GM20000 (cell line): Measurements from ENCODE around the gene SRPK1.

Source experiments
- DNase-seq: peaks from one replicate; pipeline ENCODE4 v3.0.0; 2012; ENCODE audit warnings: low spot score
- TF ChIP-seq, protein P1 (sequence below): IDR thresholded peaks from 2 replicates; pipeline ENCODE4 v1.5.1; 2012; ENCODE audit warnings: mild to moderate bottlenecking, control low read depth; ENCODE audit errors: extremely low read depth, missing control alignments

Gene SRPK1

DNA sequence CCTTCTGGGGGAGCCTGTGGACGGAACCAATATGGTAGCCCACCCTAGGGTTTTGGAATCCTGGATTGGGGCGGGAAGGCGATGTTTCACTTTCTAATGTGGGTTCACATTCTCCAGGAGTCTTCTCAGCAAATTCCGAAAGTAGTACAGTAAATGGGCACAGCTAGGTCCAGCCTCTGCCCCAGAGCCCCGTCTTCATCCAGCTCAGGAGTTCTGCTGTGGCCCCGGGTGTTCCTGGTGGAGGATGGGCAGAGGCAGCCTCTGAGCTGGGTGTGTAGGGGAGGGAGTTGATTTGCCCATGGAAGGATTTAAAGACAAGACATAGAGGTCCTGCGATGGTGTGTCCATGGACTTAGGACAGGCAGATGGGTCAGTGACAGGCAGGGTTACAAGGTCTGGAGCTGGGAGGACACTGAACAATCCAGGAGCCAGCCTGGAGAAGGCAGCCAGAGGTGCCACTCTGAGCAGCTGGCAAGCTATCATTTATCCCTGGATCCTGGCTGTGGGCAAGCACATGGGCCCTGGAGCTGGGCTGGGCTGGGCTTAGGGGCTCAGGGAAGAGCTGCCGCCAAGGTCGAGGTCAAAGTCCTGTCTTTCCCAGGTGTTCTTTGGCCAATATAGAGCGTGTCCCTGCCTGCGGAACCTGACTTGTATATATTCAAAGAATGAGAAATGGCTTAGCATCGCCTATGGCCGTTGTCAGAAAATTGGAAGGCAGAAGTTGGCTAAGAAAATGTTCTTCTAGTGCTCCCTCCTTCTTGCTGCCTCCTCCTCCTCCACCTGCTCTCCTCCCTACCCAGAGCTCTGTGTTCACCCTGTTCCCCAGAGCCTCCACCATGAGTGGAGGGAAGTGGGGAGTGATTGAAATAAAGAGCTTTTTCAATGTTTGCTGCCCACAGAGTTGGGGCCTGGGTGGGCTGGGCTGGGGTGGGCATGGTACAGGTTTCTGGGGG, 133.4 kb downstream of the SRPK1 start:
- TF ChIP-seq, protein P1, sequence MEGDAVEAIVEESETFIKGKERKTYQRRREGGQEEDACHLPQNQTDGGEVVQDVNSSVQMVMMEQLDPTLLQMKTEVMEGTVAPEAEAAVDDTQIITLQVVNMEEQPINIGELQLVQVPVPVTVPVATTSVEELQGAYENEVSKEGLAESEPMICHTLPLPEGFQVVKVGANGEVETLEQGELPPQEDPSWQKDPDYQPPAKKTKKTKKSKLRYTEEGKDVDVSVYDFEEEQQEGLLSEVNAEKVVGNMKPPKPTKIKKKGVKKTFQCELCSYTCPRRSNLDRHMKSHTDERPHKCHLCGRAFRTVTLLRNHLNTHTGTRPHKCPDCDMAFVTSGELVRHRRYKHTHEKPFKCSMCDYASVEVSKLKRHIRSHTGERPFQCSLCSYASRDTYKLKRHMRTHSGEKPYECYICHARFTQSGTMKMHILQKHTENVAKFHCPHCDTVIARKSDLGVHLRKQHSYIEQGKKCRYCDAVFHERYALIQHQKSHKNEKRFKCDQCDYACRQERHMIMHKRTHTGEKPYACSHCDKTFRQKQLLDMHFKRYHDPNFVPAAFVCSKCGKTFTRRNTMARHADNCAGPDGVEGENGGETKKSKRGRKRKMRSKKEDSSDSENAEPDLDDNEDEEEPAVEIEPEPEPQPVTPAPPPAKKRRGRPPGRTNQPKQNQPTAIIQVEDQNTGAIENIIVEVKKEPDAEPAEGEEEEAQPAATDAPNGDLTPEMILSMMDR: no peak
- DNase-seq: no peak

DNA sequence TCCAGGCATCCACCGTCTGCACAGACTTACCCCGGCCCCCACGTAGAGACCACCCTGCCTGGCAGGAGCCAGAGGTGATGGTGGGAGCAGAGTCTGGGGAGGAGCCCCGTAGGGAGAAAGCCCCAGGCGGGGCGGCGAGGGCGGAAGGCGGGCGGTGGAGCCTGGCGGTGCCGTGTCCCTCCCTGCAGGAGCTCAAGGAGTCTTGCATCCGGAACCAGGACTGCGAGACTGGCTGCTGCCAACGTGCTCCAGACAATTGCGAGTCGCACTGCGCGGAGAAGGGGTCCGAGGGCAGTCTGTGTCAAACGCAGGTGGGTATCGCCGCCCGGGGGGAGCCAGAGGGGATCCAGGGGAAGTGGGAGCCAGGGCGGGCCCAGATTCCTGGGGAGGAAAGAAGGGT, 134.1 kb downstream of the SRPK1 start:
- TF ChIP-seq, protein P1: no peak
- no peak for DNase-seq

DNA sequence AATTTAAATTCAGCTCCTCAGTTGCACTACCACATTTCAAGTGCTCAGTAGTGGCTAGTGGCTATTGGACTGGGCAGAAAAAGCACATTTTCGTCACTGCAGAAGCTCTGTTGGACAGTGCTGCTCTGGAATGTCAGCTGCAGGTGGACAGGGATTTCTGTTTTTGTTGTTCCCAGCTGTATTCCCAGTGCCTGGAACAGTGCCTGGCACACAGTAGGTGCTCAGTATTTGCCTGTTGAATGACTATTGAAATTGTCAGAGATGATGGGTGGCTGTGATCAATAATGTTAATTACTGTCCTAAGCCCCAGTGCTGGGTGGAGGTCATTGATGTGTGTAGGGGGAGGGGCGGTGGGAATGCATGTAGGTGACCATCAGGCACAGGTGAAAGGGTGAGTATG, 134.6 kb downstream of the SRPK1 start:
- TF ChIP-seq, protein P1: no peak
- DNase-seq: no peak

DNA sequence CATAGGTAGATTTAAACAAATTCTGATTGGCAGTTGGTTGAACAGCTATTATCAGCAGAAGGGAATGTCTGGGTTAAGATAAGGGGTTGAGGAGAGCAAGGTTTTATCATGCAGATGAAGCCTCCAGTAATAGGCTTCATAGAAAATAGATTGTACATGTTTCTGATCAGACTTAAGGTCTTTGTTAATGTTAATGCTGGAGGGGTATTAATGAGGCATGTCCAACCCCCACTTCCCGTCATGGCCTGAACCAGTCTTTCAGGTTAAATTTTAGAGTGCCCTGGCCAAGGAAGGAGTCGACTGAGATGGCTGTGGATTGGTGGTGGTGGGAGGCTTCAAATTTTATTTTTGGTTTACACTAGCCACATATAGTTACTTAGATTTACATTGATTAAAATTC, 136.7 kb downstream of the SRPK1 start:
- DNase-seq: no peak
- TF ChIP-seq, protein P1: no peak
